ENCODE data around the gene SLC16A3.

DNA sequence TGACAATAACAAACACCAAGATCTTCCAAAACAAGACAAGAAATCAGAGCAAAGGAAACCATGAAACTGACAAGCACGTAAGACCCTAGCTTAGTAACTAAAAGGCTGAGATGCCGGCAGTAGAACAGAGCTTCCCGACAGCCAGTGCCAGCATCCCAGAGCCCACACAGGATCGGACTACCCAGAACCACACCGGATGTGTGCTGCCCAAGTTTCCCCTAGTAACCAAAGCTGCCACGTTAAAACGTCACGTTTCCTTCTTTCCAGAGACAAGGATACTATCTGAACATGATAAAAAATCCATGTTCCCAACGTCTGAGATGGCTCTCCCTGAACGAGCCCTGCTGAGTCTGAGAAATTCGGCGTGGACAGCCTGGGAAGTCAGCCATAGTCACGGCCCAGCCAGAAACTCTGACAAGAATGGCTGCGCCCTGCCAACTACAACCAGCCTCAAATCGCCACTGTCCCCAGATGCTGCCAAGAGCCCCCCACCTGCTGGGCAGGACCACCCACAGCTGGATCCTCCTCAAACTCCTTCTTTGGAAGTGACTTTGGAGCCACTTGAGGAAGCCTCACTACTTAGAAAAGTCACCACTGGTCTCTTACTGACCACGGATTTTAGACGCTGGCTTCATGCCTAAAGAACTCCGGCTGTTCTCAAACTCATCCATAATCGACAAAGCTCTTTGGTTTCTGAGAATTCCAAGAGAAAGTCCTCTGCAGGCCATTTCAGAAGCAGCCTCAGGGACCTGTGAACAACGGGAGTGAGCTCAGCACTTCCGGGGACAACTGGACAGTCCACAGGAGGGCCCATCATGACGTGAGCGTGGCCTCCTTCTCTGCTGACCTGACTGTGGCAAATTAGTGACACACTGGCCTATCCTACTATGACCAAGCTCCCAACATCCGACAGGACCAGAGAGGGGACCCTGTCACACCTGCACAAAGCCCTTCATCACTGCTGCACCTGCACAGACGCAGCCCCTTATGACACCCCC is 32.9 kb upstream of the SLC16A3 start:
- no peak for TF ChIP-seq POLR2A (IDR thresholded peaks at IDR 0.05)
- TF ChIP-seq, protein P1, sequence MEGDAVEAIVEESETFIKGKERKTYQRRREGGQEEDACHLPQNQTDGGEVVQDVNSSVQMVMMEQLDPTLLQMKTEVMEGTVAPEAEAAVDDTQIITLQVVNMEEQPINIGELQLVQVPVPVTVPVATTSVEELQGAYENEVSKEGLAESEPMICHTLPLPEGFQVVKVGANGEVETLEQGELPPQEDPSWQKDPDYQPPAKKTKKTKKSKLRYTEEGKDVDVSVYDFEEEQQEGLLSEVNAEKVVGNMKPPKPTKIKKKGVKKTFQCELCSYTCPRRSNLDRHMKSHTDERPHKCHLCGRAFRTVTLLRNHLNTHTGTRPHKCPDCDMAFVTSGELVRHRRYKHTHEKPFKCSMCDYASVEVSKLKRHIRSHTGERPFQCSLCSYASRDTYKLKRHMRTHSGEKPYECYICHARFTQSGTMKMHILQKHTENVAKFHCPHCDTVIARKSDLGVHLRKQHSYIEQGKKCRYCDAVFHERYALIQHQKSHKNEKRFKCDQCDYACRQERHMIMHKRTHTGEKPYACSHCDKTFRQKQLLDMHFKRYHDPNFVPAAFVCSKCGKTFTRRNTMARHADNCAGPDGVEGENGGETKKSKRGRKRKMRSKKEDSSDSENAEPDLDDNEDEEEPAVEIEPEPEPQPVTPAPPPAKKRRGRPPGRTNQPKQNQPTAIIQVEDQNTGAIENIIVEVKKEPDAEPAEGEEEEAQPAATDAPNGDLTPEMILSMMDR (IDR thresholded peaks at IDR 0.05): no peak

Data from prostate gland (tissue), 2 donors.